ENCODE results near the gene TP73. TPM values are rescaled to one million over a fixed set of nuclear protein-coding genes. Genes with fewer than 3 reads are reported as not detected.
A peak's percentile ranks its signal among the peaks of the same experiment; 100 is the strongest.

Gene TP73
- total and polyA plus RNA-seq, 11 donors: 0.01 to 0.53 (median 0.15) TPM; not detected in 6

GRCh38 chr1:3676581-3677470, 24.5 kb downstream of the TP73 start:
- Histone ChIP-seq H3K27ac (peak overlapping the region in 1 of 12 donors; percentile 49), H3K4me1 (peaks cover 0 to 27% (median 0%) of the 10 kb centered on the region in 12 donors), H3K27me3 (peaks cover 0 to 4% (median 0%) of the 10 kb centered on the region in 9 donors), H3K4me3 (no peak overlapping the region), H3K9me3 (no peaks in the 10 kb centered on the region), H3K36me3 (no peaks in the 10 kb centered on the region)
- WGBS, 4 donors: 73 to 81% (median 77%) methylated on average over 14 to 22 of the region's 22 CpGs
- DNase-seq (peak in 3 of 5 donors; percentile 17 to 54 (median 18)), ATAC-seq (no peak)
- TF ChIP-seq CTCF (IDR thresholded peaks at IDR 0.05) (no peak), POLR2A (IDR thresholded peaks at IDR 0.05) (no peak)
- intact Hi-C loops (cut with DNase I): no loop called here

- peaks cover 0 to 3% (median 0%) of the 10 kb centered on the region in 9 donors for H3K27me3 ChIP-seq
- 64 to 83% (median 74%) methylated on average over 5 of the region's 5 CpGs for WGBS, 4 donors
Observed at GRCh38 chr1:3677484-3677883, 25.2 kb downstream of the TP73 start.

GRCh38 chr1:3678361-3679097, 26.2 kb downstream of the TP73 start:
- WGBS, 4 donors: 64 to 74% (median 69%) methylated on average over 14 to 21 of the region's 21 CpGs
- ATAC-seq (peak in 1 of 4 donors; percentile 18), DNase-seq (peak in 2 of 5 donors; percentile 25 to 42)
- Histone ChIP-seq H3K36me3 (no peaks in the 10 kb centered on the region), H3K4me3 (no peak overlapping the region), H3K27ac (no peak overlapping the region), H3K4me1 (peaks cover 0 to 27% (median 0%) of the 10 kb centered on the region in 12 donors), H3K27me3 (peaks cover 0 to 3% (median 0%) of the 10 kb centered on the region in 9 donors), H3K9me3 (no peaks in the 10 kb centered on the region)
- TF ChIP-seq POLR2A (IDR thresholded peaks at IDR 0.05): no peak
- TF ChIP-seq CTCF (IDR thresholded peaks at IDR 0.05): no peak
- intact Hi-C loops (cut with DNase I): no loop called here

More at GRCh38 chr1:3677484-3677883, 25.2 kb downstream of the TP73 start:
- Histone ChIP-seq H3K36me3 (no peaks in the 10 kb centered on the region), H3K4me1 (peaks cover 0 to 27% (median 0%) of the 10 kb centered on the region in 12 donors), H3K4me3 (no peak overlapping the region), H3K27ac (peak overlapping the region in 1 of 12 donors; percentile 49), H3K9me3 (no peaks in the 10 kb centered on the region)
- no peak for ATAC-seq
- peak in 2 of 5 donors; percentile 11 to 57 for DNase-seq
- intact Hi-C loops (cut with DNase I): no loop called here
- TF ChIP-seq POLR2A (IDR thresholded peaks at IDR 0.05) (no peak), CTCF (IDR thresholded peaks at IDR 0.05) (no peak)

Measured in heart left ventricle (tissue), 16 donors.